ENCODE data around the gene PANX1. TPM values are rescaled to one million over a fixed set of nuclear protein-coding genes. Genes with fewer than 3 reads are reported as not detected.
"Not testable (repeated sequence)": the region's sequence is repeated elsewhere in the genome, so short reads cannot be mapped to it uniquely, and the experiment has no call there.

The PANX1 gene
- total RNA-seq, 2 experiments from 2014 or later, result 4.8 to 4.9 TPM

DNA sequence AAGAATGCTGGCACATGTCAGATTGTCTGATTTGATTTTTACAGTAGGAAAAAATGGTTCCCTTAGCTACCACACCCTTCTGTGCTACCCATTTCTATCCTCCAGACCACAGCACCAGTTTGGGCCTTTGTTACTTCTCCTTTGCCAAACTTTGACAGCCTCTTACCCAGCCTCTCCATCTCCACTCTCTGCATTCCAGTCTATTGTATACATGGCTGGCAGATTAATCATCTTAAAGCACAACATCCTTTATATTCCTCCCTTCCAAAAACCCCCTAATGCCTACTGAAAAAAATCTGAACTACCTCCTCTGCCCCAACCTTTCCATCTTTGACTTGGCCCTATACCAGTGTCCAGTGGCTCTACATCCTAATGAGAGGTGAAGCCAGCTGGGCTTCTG, 10.8 kb upstream of the PANX1 start:
- TF ChIP-seq, protein P1, sequence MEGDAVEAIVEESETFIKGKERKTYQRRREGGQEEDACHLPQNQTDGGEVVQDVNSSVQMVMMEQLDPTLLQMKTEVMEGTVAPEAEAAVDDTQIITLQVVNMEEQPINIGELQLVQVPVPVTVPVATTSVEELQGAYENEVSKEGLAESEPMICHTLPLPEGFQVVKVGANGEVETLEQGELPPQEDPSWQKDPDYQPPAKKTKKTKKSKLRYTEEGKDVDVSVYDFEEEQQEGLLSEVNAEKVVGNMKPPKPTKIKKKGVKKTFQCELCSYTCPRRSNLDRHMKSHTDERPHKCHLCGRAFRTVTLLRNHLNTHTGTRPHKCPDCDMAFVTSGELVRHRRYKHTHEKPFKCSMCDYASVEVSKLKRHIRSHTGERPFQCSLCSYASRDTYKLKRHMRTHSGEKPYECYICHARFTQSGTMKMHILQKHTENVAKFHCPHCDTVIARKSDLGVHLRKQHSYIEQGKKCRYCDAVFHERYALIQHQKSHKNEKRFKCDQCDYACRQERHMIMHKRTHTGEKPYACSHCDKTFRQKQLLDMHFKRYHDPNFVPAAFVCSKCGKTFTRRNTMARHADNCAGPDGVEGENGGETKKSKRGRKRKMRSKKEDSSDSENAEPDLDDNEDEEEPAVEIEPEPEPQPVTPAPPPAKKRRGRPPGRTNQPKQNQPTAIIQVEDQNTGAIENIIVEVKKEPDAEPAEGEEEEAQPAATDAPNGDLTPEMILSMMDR (IDR thresholded peaks at IDR 0.05), result no peak
- Mint-ChIP-seq H3K4me1 (ENCODE audit: low read depth) (no peaks in the 10 kb centered on the region), H3K27ac (no peak overlapping the region), H3K9me3 (no peaks in the 10 kb centered on the region), H3K27me3 (peaks cover 21% of the 10 kb centered on the region), H3K36me3 (ENCODE audit: low read depth) (no peaks in the 10 kb centered on the region), H3K4me3 (no peak overlapping the region)
- Histone ChIP-seq H3K4me1 (ENCODE audit: insufficient read depth, low read length) (no peaks in the 10 kb centered on the region), H3K27ac (ENCODE audit: low read depth in 1 of 2, low read length in 2 of 2) (no peak overlapping the region), H3K4me3 (ENCODE audit: low read length) (no peak overlapping the region), H3K9me3 (ENCODE audit: control insufficient read depth in 1 of 2, insufficient read depth in 1 of 2, low read length in 2 of 2) (no peaks in the 10 kb centered on the region), H3K27me3 (ENCODE audit: control insufficient read depth in 1 of 2, insufficient read depth in 2 of 2, low read length in 2 of 2) (no peaks in the 10 kb centered on the region), H3K36me3 (ENCODE audit: insufficient read depth, low read length) (no peaks in the 10 kb centered on the region)
- CTCF ChIA-PET, result no interaction called here
- ATAC-seq (ENCODE audit: poor library complexity), result no peak
- no peak for DNase-seq
- intact Hi-C loops (cut with DNase I, micrococcal nuclease), result no loop called here
- POLR2A ChIA-PET, result no interaction called here

DNA sequence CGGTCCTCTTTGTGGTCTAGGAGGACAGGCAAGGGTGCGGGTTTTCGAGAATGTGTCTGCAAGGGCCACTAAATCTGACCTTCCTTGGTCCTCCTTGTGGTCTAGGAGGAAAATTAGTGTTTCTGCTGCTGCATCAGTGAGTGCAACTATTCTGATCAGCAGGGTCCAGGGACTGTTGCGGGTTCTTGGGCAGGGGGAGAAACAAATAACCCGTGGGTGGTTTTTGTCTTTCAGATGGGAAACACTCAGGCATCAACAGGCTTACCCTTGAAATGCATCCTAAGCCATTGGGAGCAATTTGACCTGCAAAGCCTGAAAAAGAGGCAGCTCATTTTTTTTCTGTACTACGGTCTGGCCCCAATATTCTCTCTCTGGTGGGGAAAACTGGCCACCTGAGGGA, 9.0 kb upstream of the PANX1 start:
- H3K4me3 Mint-ChIP-seq; DNase-seq; H3K27ac ChIP-seq (ENCODE audit: low read depth in 1 of 2, low read length in 2 of 2); H3K9me3 ChIP-seq (ENCODE audit: control insufficient read depth in 1 of 2, insufficient read depth in 1 of 2, low read length in 2 of 2); intact Hi-C loops (cut with DNase I, micrococcal nuclease); POLR2A ChIA-PET; ATAC-seq (ENCODE audit: poor library complexity); H3K36me3 Mint-ChIP-seq (ENCODE audit: low read depth); H3K4me1 Mint-ChIP-seq (ENCODE audit: low read depth); H3K9me3 Mint-ChIP-seq; H3K27ac Mint-ChIP-seq; H3K4me3 ChIP-seq (ENCODE audit: low read length); CTCF ChIA-PET; H3K4me1 ChIP-seq (ENCODE audit: insufficient read depth, low read length); H3K36me3 ChIP-seq (ENCODE audit: insufficient read depth, low read length); H3K27me3 ChIP-seq (ENCODE audit: control insufficient read depth in 1 of 2, insufficient read depth in 2 of 2, low read length in 2 of 2): not testable (repeated sequence)
- H3K27me3 Mint-ChIP-seq, result peaks cover 11% of the 10 kb centered on the region

DNA sequence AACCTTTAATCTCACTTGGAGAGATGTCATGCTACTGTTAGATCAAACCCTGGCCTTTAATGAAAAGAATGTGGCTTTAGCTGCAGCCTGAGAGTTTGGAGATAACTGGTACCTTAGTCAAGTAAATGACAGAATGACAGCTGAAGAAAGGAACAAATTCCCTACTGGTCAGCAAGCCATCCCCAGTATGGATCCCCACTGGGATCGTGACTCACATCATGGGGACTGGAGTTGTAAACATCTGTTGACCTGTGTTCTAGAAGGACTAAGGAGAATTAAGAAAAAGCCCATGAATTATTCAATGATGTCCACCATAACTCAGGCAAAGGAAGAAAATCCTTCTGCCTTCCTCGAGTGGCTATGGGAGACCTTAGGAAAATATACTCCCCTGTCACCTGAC, 8.1 kb upstream of the PANX1 start:
- intact Hi-C loops (cut with DNase I, micrococcal nuclease); POLR2A ChIA-PET: not testable (repeated sequence)

DNA sequence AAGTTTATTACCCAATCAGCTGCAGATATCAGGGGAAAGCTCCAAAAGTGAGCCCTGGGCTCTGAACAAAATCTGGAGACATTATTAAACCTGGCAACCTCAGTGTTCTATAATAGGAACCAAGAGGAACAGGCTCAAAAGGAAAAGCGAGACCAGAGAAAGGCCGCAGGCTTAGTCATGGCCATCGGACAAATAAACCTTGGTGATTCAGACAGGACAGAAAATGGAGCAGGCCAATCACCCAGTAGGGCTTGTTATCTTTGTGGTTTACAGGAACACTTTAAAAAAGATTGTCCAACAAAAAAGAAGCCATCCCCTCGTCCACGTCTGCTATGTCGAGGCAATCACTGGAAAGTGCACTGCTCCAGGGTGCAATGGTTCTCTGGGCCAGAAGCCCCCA, 7.7 kb upstream of the PANX1 start:
- ATAC-seq (ENCODE audit: poor library complexity) (no peak), DNase-seq (no peak)
- H3K4me3 ChIP-seq (ENCODE audit: low read length), result no peak overlapping the region
- ChIA-PET POLR2A (no interaction called here), CTCF (no interaction called here)
- Mint-ChIP-seq H3K27ac (no peak overlapping the region), H3K27me3 (peaks cover 5% of the 10 kb centered on the region), H3K36me3 (ENCODE audit: low read depth) (no peaks in the 10 kb centered on the region), H3K4me3 (no peak overlapping the region), H3K9me3 (no peaks in the 10 kb centered on the region), H3K4me1 (ENCODE audit: low read depth) (no peaks in the 10 kb centered on the region)
- TF ChIP-seq, protein P1 (IDR thresholded peaks at IDR 0.05), result no peak
- H3K9me3 ChIP-seq (ENCODE audit: control insufficient read depth in 1 of 2, insufficient read depth in 1 of 2, low read length in 2 of 2), result no peaks in the 10 kb centered on the region
- H3K4me1 ChIP-seq (ENCODE audit: insufficient read depth, low read length), result no peaks in the 10 kb centered on the region
- H3K27me3 ChIP-seq (ENCODE audit: control insufficient read depth in 1 of 2, insufficient read depth in 2 of 2, low read length in 2 of 2), result no peaks in the 10 kb centered on the region
- H3K36me3 ChIP-seq (ENCODE audit: insufficient read depth, low read length), result no peaks in the 10 kb centered on the region
- intact Hi-C loops (cut with DNase I, micrococcal nuclease), result no loop called here
- no peak overlapping the region for H3K27ac ChIP-seq (ENCODE audit: low read depth in 1 of 2, low read length in 2 of 2)

More for the DNA sequence above, 8.1 kb upstream of the PANX1 start:
- H3K27me3 Mint-ChIP-seq; H3K27ac ChIP-seq (ENCODE audit: low read depth in 1 of 2, low read length in 2 of 2); H3K9me3 ChIP-seq (ENCODE audit: control insufficient read depth in 1 of 2, insufficient read depth in 1 of 2, low read length in 2 of 2); H3K36me3 Mint-ChIP-seq (ENCODE audit: low read depth); H3K4me1 ChIP-seq (ENCODE audit: insufficient read depth, low read length); H3K9me3 Mint-ChIP-seq; H3K27ac Mint-ChIP-seq; H3K4me3 ChIP-seq (ENCODE audit: low read length); H3K4me1 Mint-ChIP-seq (ENCODE audit: low read depth); DNase-seq; H3K4me3 Mint-ChIP-seq; H3K27me3 ChIP-seq (ENCODE audit: control insufficient read depth in 1 of 2, insufficient read depth in 2 of 2, low read length in 2 of 2); CTCF ChIA-PET; H3K36me3 ChIP-seq (ENCODE audit: insufficient read depth, low read length); ATAC-seq (ENCODE audit: poor library complexity): not testable (repeated sequence)

Measured in CD4-positive, alpha-beta T cell (primary cell).